Gastroesophageal sphincter (tissue), 3 donors: ENCODE measurements around the gene LRRFIP2.

Experiments used
- CTCF ChIP-seq, 4 experiments: fragments of 200-600 bp in 2 of 4; fragments of 450-650 bp in 2 of 4; sonication (generic) in 1 of 4; IDR thresholded peaks; one replicate each; pipeline ENCODE4 v1.5.1; 2017 to 2019; ENCODE audit warnings: antibody characterized with exemption in 4 of 4, mild to moderate bottlenecking in 2 of 4, moderate library complexity in 2 of 4
- POLR2A ChIP-seq, 2 donors: fragments of 450-650 bp; IDR thresholded peaks; one replicate each; pipeline ENCODE4 v1.6.1; 2017; ENCODE audit warnings: antibody characterized with exemption in 2 of 2, mild to moderate bottlenecking in 2 of 2, moderate library complexity in 1 of 2
- POLR2AphosphoS5 ChIP-seq: sonication (generic); formaldehyde crosslinking; IDR thresholded peaks from one replicate; pipeline ENCODE4 v1.6.1; 2017; ENCODE audit warnings: antibody characterized with exemption

GRCh38 chr3:37174532-37175126, at the start of gene LRRFIP2:
- TF ChIP-seq CTCF (IDR thresholded peaks at IDR 0.05): no peak
- TF ChIP-seq POLR2AphosphoS5: no peak
- no peak for TF ChIP-seq POLR2A (IDR thresholded peaks at IDR 0.05)
